H1 (cell line): ENCODE measurements around the gene HOXB4. TPM values are rescaled to one million over a fixed set of nuclear protein-coding genes. Genes with fewer than 3 reads are reported as not detected.

Source experiments
- CTCF ChIA-PET: fragments of 300-600 bp; sonication (Branson Sonifier 250); formaldehyde crosslinking; loops from one replicate; lab custom pipeline; 2021; ENCODE audit not compliant: partially characterized antibody; lab: Charles Lee
- POLR2A ChIA-PET: fragments of 300-600 bp; sonication (Branson Sonifier 250); formaldehyde crosslinking; loops from one replicate; lab custom pipeline; 2021; ENCODE audit warnings: inconsistent platforms; ENCODE audit not compliant: partially characterized antibody; lab: Charles Lee
- DNase-seq, 2 experiments: peaks; one replicate each; pipeline versions ENCODE4 v3.0.0 to v3.0.0-alpha.2; 2010 to 2022; ENCODE audit warnings: low spot score in 2 of 2, low read depth in 1 of 2, mixed read lengths in 1 of 2
- FAIRE-seq: peaks from 2 replicates; lab custom pipeline; 2011; peaks lifted over from hg19 to GRCh38; lab: Jason Lieb, UNC
- H2AFZ ChIP-seq: 2 replicates; pipeline ENCODE4 v1.8.1; 2012; ENCODE audit warnings: low read length, inconsistent platforms
- H2AK5ac ChIP-seq: 2 replicates; pipeline ENCODE4 v1.6.1; 2013; ENCODE audit warnings: low read depth, low read length
- H2BK120ac ChIP-seq: replicated peaks from 2 replicates; pipeline ENCODE3; 2013; ENCODE audit warnings: low read depth, low read length, inconsistent platforms
- H2BK12ac ChIP-seq: 2 replicates; pipeline ENCODE4 v1.6.1; 2013; ENCODE audit warnings: low read depth, low read length
- H2BK15ac ChIP-seq: 2 replicates; pipeline ENCODE4 v1.6.1; 2013; ENCODE audit warnings: low read length
- H2BK20ac ChIP-seq: 2 replicates; pipeline ENCODE4 v1.6.1; 2013; ENCODE audit warnings: low read length
- H2BK5ac ChIP-seq: 2 replicates; pipeline ENCODE4 v1.6.1; 2013; ENCODE audit warnings: low read depth, low read length
- H3K14ac ChIP-seq: 2 replicates; pipeline ENCODE4 v1.6.1; 2013; ENCODE audit warnings: inconsistent platforms; ENCODE audit not compliant: insufficient read length
- H3K18ac ChIP-seq: 2 replicates; pipeline ENCODE4 v1.6.1; 2013; ENCODE audit warnings: low read length; ENCODE audit errors: extremely low read depth
- H3K23ac ChIP-seq: 2 replicates; pipeline ENCODE4 v1.6.1; 2013; ENCODE audit warnings: inconsistent platforms; ENCODE audit not compliant: insufficient read length
- H3K23me2 ChIP-seq: 2 replicates; pipeline ENCODE4 v1.6.1; 2013; ENCODE audit warnings: low read depth, low read length
- H3K27ac ChIP-seq: 2 replicates; pipeline ENCODE4 v1.6.1; 2011; ENCODE audit warnings: low read depth, low read length, inconsistent platforms
- H3K27me3 ChIP-seq, 4 experiments: replicated peaks in 1 of 4; 1 replicate in 1 of 4; 2 replicates in 3 of 4; pipeline versions ENCODE4 v1.6.1 to v1.8.1; 2011 to 2013; ENCODE audit warnings: low read length in 3 of 4, mild to moderate bottlenecking in 3 of 4, inconsistent platforms in 2 of 4, mixed read lengths in 2 of 4, moderate library complexity in 1 of 4; ENCODE audit not compliant: control insufficient read depth in 3 of 4, insufficient read depth in 3 of 4; ENCODE audit errors: extremely low read depth in 1 of 4
- H3K36me3 ChIP-seq, 4 experiments: 2 replicates each; pipeline versions ENCODE4 v1.6.1 to v1.8.1; 2011 to 2013; ENCODE audit warnings: mild to moderate bottlenecking in 4 of 4, low read length in 3 of 4, moderate library complexity in 2 of 4, control low read depth in 1 of 4, inconsistent platforms in 1 of 4; ENCODE audit not compliant: insufficient read depth in 4 of 4, control insufficient read depth in 2 of 4
- H3K4ac ChIP-seq: replicated peaks from 2 replicates; pipeline ENCODE3; 2013; ENCODE audit warnings: low read length, low read depth, mixed read lengths, inconsistent platforms; ENCODE audit not compliant: insufficient read length
- H3K4me1 ChIP-seq, 4 experiments: replicated peaks in 1 of 4; 1 replicate in 1 of 4; 2 replicates in 3 of 4; pipeline versions ENCODE4 v1.6.1 to v1.8.1; 2011 to 2013; ENCODE audit warnings: low read length in 3 of 4, inconsistent platforms in 2 of 4, mixed read lengths in 1 of 4; ENCODE audit not compliant: insufficient read depth in 4 of 4, control insufficient read depth in 3 of 4
- H3K4me2 ChIP-seq, 2 experiments: 2 replicates each; pipeline versions ENCODE4 v1.6.1 to v1.8.1; 2011 to 2013; ENCODE audit warnings: low read depth in 2 of 2, low read length in 2 of 2, control low read depth in 1 of 2, inconsistent platforms in 1 of 2, mild to moderate bottlenecking in 1 of 2; ENCODE audit not compliant: insufficient read depth in 1 of 2
- H3K4me3 ChIP-seq, 4 experiments: fragments of 200-600, 300-600 bp in 1 of 4; sonication (generic), shearing (Covaris generic), sonication (Bioruptor Twin) in 1 of 4; 2 replicates each; pipeline versions ENCODE4 v1.5.1 to v1.8.1; 2011 to 2016; ENCODE audit warnings: low read length in 4 of 4, low read depth in 3 of 4, control low read depth in 2 of 4, inconsistent platforms in 2 of 4, mild to moderate bottlenecking in 2 of 4, mixed read lengths in 1 of 4, moderate library complexity in 1 of 4; ENCODE audit not compliant: insufficient read depth in 2 of 4; ENCODE audit errors: extremely low read depth in 1 of 4
- H3K56ac ChIP-seq: replicated peaks from 2 replicates; pipeline ENCODE3; 2013; ENCODE audit warnings: low read depth, mild to moderate bottlenecking, mixed read lengths, low read length, inconsistent platforms; ENCODE audit not compliant: insufficient read length
- H3K79me1 ChIP-seq: 2 replicates; pipeline ENCODE4 v1.6.1; 2013; ENCODE audit warnings: low read depth, low read length, control low read depth
- H3K79me2 ChIP-seq, 2 experiments: 2 replicates each; pipeline versions ENCODE4 v1.6.1 to v1.8.1; 2012 to 2013; ENCODE audit warnings: low read length in 2 of 2, mild to moderate bottlenecking in 2 of 2, inconsistent platforms in 1 of 2; ENCODE audit not compliant: insufficient read depth in 2 of 2, control insufficient read depth in 1 of 2
- H3K9ac ChIP-seq, 4 experiments: replicated peaks in 1 of 4; 1 replicate in 1 of 4; 2 replicates in 3 of 4; pipeline versions ENCODE4 v1.6.1 to v1.8.1; 2011 to 2013; ENCODE audit warnings: low read depth in 3 of 4, low read length in 3 of 4, control low read depth in 2 of 4, mild to moderate bottlenecking in 2 of 4, moderate library complexity in 2 of 4, inconsistent platforms in 1 of 4; ENCODE audit errors: extremely low read depth in 1 of 4
- H3K9me3 ChIP-seq, 2 experiments: 2 replicates each; pipeline versions ENCODE4 v1.6.1 to v1.8.1; 2012 to 2013; ENCODE audit warnings: mild to moderate bottlenecking in 2 of 2, moderate library complexity in 2 of 2, control low read depth in 1 of 2, inconsistent platforms in 1 of 2, low read depth in 1 of 2, low read length in 1 of 2, mixed read lengths in 1 of 2; ENCODE audit not compliant: insufficient read depth in 2 of 2
- H4K20me1 ChIP-seq, 2 experiments: replicated peaks in 1 of 2; 2 replicates each; pipeline versions ENCODE3 to v1.8.1; 2011 to 2013; ENCODE audit warnings: inconsistent platforms in 2 of 2, low read length in 2 of 2, mild to moderate bottlenecking in 1 of 2; ENCODE audit not compliant: insufficient read depth in 2 of 2, control insufficient read depth in 1 of 2
- H4K5ac ChIP-seq: 2 replicates; pipeline ENCODE4 v1.6.1; 2013; ENCODE audit warnings: low read length, low read depth, mixed read lengths, inconsistent platforms; ENCODE audit not compliant: insufficient read length
- H4K8ac ChIP-seq: 2 replicates; pipeline ENCODE4 v1.8.0; 2013; ENCODE audit warnings: mild to moderate bottlenecking, moderate library complexity, low read length, inconsistent platforms; ENCODE audit not compliant: insufficient read depth; ENCODE audit errors: extremely low read depth
- H4K91ac ChIP-seq: replicated peaks from 2 replicates; pipeline ENCODE3; 2013; ENCODE audit warnings: low read length, mixed read lengths, inconsistent platforms; ENCODE audit not compliant: insufficient read length
- CBX5 ChIP-seq: fragments of 300-800, 300-1000 bp; sonication (generic); IDR thresholded peaks from 2 replicates; pipeline ENCODE4 v1.7.1; 2016; ENCODE audit warnings: antibody characterized with exemption, low read length, low read depth
- CBX8 ChIP-seq: fragments of 300-800, 300-1000 bp; sonication (generic); IDR thresholded peaks from 2 replicates; pipeline ENCODE4 v1.7.1; 2016; ENCODE audit warnings: low read depth, low read length, borderline replicate concordance
- CTBP2 ChIP-seq: IDR thresholded peaks from 2 replicates; pipeline ENCODE4 v1.7.0; 2011; ENCODE audit warnings: borderline replicate concordance, mild to moderate bottlenecking, moderate library complexity, mixed read lengths, low read length; ENCODE audit not compliant: insufficient read depth, insufficient read length
- EZH2 ChIP-seq: fragments of 200-600 bp; sonication (generic); IDR thresholded peaks from 2 replicates; pipeline ENCODE4 v1.7.1; 2012; ENCODE audit warnings: low read depth, mild to moderate bottlenecking, moderate library complexity, low read length, inconsistent platforms; ENCODE audit not compliant: severe bottlenecking
- SUZ12 ChIP-seq: fragments of 200-600 bp; sonication (generic); IDR thresholded peaks from 2 replicates; pipeline ENCODE4 v1.6.1; 2012; ENCODE audit warnings: mild to moderate bottlenecking, inconsistent platforms, low read length, moderate library complexity, mixed read lengths
- TEAD4 ChIP-seq: IDR thresholded peaks from 2 replicates; pipeline ENCODE4 v1.6.1; 2012; ENCODE audit warnings: low read depth, low read length, inconsistent platforms, mixed read lengths
- WGBS, 2 experiments: shearing (Covaris generic) in 1 of 2; methylation state at CpG; one replicate each; pipeline versions ENCODE4 v1.1.6 to v1.1.7; 2013 to 2015; ENCODE audit warnings: low lambda C conversion rate in 2 of 2, mixed read lengths in 2 of 2, inconsistent platforms in 1 of 2, low coverage in 1 of 2, missing lambda C conversion rate in 1 of 2; ENCODE audit not compliant: insufficient replicate concordance in 2 of 2, insufficient coverage in 1 of 2, insufficient read length in 1 of 2; ENCODE audit errors: extremely low coverage in 1 of 2, missing lambda C conversion rate in 1 of 2; 5-methylcytosine and 5-hydroxymethylcytosine counted together
- polyA plus RNA-seq, 7 experiments: library from polyadenylated mRNA; depleted of rRNA in 3 of 7; stranded (reverse) in 5 of 7; unstranded in 2 of 7; fragments of >200 nt in 5 of 7; fragments of 200-250 nt in 2 of 7; gene quantifications; 1 replicate in 5 of 7; 2 replicates in 1 of 7; 4 replicates in 1 of 7; pipeline versions ENCODE4 v1.2.1 to v1.2.3, GENCODE V29; 2011 to 2013; ENCODE audit warnings: missing spikeins in 2 of 7, mixed read lengths in 2 of 7
- total RNA-seq: library from RNA; stranded (reverse); fragmentation: NEBNext Ultra II Directional; extraction: Animal tissue kit (Norgen Biotek cat#: 25700); gene quantifications from 2 replicates; pipeline ENCODE4 v1.2.1, GENCODE V29; 2021

Gene HOXB4
- total and polyA plus RNA-seq, 2 of the 8 experiments (the other 6 are each of a cell fraction or from before 2014, with no cell fraction given), result not detected

DNA sequence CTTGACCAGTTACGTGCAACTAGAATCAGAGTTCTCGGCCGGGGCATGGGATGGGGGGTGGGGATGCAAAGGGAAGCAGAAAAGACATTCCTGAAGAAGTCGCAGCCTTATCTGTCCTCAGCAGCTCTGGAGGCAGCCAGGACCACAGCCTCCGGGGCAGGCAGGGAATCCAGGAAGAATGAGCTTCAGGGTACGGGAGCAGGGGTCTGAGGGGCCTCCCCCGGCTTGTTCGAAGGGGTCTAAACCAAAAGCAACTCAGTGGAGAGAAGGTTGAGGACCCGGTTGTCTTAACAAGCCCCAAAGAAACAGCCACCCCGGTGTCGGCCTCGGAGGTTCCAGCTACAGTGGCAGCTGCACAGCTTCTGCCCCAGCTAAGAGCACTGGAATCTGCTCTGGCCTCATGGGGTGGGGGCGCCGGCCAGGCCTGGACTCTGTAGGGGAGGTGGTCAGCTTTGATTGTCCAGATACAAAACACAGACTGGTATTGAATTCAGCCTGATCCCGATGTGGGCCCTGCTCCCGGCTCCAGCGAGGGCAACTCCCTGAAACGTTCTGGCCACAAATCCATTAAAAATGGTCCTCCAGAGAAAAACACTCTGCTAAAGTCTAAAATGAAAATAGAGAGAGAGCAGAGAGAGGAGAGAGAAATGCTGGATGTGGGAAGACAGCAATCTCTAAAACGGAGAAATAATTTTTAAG lies 7.7 kb downstream of the HOXB4 start:
- Histone ChIP-seq H4K91ac (no peak overlapping the region), H2BK5ac (no peak overlapping the region), H3K27me3 (peaks cover 99 to 100% (median 100%) of the 10 kb centered on the region in 4 experiments), H2AK5ac (no peak overlapping the region), H4K20me1 (peaks cover 9 to 47% of the 10 kb centered on the region in 2 experiments), H2BK12ac (no peak overlapping the region), H3K79me1 (no peaks in the 10 kb centered on the region), H4K8ac (no peak overlapping the region), H2BK15ac (no peak overlapping the region), H3K36me3 (no peaks in the 10 kb centered on the region; a peak in 1 of 8 replicates), H3K4me3 (no peak overlapping the region), H2BK120ac (no peak overlapping the region), H3K14ac (no peak overlapping the region), H3K79me2 (no peaks in the 10 kb centered on the region), H2BK20ac (no peak overlapping the region), H3K23me2 (no peaks in the 10 kb centered on the region), H3K9me3 (no peaks in the 10 kb centered on the region), H3K4me2 (no peak overlapping the region), H2AFZ (no peak overlapping the region), H3K9ac (no peak overlapping the region), H3K4me1 (peaks cover 0 to 5% (median under 1%) of the 10 kb centered on the region in 4 experiments; a peak in 4 of 7 replicates), H4K5ac (no peak overlapping the region), H3K56ac (no peak overlapping the region), H3K27ac (no peak overlapping the region), H3K4ac (no peak overlapping the region), H3K23ac (no peak overlapping the region), H3K18ac (no peak overlapping the region)
- FAIRE-seq, result no peak
- TF ChIP-seq CBX8 (peak; percentile 60; the same call in 1 of the 2 replicates), TEAD4 (no peak), SUZ12 (peak; percentile 91), CTBP2 (peak; percentile 61), CBX5 (no peak), EZH2 (peak; percentile 93)
- DNase-seq, result no peak
- POLR2A ChIA-PET, result interaction anchor here (1.8 kb wide), 1 partner anchor 14 kb away, joined by 8 read pairs; no protein-coding TSS in a partner anchor
- CTCF ChIA-PET, result interaction anchor here (0.6 to 4.8 kb wide), 14 partner anchors 8 to 113 kb away, joined by 3 to 32 read pairs (median 4); partner anchors contain the start of gene HOXB5
- WGBS, 2 experiments, result 12% methylated on average over 19 of the region's 19 CpGs; no CpG with 5 or more reads in 1 of the 2 experiments
